C4-2B (cell line): ENCODE measurements around the gene FNDC3B.

Experiments used
- ZFX ChIP-seq: fragments of 450-650 bp; IDR thresholded peaks from 2 replicates; pipeline ENCODE4 v1.6.1; 2017
- TF ChIP-seq, protein P1 (sequence below): fragments of 450-650 bp; conservative IDR thresholded peaks from 2 replicates; pipeline ENCODE4 v1.5.1; 2017; ENCODE audit warnings: mild to moderate bottlenecking

DNA sequence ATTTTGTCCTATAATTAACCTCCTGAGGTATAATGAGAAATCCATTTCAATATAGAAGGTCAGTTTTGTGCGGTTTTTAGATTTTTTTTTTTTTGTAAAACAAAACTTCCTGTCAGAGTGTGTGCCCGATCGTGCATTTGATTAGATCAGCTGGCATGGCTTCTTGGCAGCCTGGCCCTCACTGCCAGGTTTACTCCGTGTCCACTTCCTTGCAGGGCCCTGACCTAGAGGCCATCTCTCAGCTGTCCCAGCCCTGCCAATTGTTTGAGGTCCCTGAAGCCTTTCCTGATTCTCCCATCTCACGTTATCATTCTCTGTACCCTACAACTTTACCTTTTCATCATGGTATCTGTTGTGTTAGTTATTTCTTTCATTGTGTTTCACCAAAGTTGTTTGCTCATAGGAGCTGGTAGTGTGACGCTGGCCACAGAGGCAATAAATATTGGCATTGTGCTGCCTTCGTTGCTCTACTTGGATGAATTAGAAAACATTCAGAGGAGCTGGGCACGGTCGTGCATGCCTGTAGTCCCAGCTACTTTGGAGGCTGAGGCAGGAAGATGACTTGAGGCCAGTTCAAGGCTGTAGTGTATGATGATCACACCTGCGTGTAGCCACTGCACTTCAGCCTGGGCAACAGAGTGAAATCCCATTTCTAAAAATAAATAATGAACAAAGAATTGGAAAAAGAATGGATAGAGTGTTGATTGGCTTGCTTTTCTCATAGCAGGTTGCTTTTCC lies 206.9 kb downstream of the FNDC3B start:
- TF ChIP-seq, protein P1, sequence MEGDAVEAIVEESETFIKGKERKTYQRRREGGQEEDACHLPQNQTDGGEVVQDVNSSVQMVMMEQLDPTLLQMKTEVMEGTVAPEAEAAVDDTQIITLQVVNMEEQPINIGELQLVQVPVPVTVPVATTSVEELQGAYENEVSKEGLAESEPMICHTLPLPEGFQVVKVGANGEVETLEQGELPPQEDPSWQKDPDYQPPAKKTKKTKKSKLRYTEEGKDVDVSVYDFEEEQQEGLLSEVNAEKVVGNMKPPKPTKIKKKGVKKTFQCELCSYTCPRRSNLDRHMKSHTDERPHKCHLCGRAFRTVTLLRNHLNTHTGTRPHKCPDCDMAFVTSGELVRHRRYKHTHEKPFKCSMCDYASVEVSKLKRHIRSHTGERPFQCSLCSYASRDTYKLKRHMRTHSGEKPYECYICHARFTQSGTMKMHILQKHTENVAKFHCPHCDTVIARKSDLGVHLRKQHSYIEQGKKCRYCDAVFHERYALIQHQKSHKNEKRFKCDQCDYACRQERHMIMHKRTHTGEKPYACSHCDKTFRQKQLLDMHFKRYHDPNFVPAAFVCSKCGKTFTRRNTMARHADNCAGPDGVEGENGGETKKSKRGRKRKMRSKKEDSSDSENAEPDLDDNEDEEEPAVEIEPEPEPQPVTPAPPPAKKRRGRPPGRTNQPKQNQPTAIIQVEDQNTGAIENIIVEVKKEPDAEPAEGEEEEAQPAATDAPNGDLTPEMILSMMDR, result no peak
- TF ChIP-seq ZFX, result no peak
